Choroid plexus epithelial cell (primary cell): Measurements from ENCODE around the gene RFTN1.
A peak's percentile ranks its signal among the peaks of the same experiment; 100 is the strongest.

Source experiments
- DNase-seq: peaks from one replicate; pipeline ENCODE4 v3.0.0-alpha.2; 2010; ENCODE audit warnings: low read depth
- H3K4me3 ChIP-seq: 2 replicates; pipeline ENCODE4 v1.5.1; 2011; ENCODE audit warnings: low read depth, mild to moderate bottlenecking, control low read depth, low read length, moderate library complexity
- TF ChIP-seq, protein P1 (sequence below): conservative IDR thresholded peaks from 2 replicates; pipeline ENCODE4 v1.5.1; 2011; ENCODE audit warnings: low read depth, mild to moderate bottlenecking, control low read depth, inconsistent platforms, low read length, moderate library complexity

The RFTN1 gene

GRCh38 chr3:16318176-16318575 is 195.3 kb downstream of the RFTN1 start:
- DNase-seq: peak; percentile 68
- TF ChIP-seq, protein P1, sequence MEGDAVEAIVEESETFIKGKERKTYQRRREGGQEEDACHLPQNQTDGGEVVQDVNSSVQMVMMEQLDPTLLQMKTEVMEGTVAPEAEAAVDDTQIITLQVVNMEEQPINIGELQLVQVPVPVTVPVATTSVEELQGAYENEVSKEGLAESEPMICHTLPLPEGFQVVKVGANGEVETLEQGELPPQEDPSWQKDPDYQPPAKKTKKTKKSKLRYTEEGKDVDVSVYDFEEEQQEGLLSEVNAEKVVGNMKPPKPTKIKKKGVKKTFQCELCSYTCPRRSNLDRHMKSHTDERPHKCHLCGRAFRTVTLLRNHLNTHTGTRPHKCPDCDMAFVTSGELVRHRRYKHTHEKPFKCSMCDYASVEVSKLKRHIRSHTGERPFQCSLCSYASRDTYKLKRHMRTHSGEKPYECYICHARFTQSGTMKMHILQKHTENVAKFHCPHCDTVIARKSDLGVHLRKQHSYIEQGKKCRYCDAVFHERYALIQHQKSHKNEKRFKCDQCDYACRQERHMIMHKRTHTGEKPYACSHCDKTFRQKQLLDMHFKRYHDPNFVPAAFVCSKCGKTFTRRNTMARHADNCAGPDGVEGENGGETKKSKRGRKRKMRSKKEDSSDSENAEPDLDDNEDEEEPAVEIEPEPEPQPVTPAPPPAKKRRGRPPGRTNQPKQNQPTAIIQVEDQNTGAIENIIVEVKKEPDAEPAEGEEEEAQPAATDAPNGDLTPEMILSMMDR: no peak
- no peak overlapping the region for H3K4me3 ChIP-seq

DNA sequence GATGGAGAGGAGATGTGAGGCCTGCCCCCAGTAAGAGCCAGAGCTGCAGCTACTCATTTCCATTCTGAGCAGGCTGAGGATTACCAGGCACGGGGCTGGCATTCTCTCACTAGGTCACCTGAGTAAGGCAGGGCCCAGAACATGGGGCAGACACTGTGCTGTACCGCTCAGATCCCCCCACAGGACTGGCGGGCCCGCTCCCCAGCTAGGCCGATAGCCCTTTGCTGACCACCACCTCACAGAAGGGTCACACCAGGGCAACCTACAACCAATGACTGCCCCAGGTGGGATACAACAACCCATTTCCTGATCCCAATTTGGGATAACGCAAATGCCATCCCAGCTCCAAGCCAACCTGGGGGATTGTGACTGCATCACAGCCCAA is 195.9 kb downstream of the RFTN1 start:
- DNase-seq: no peak
- TF ChIP-seq, protein P1: no peak
- no peak overlapping the region for H3K4me3 ChIP-seq

GRCh38 chr3:16316847-16317560 is 196.5 kb downstream of the RFTN1 start:
- TF ChIP-seq, protein P1: no peak
- no peak for DNase-seq
- H3K4me3 ChIP-seq: no peak overlapping the region

- H3K4me3 ChIP-seq: no peak overlapping the region
- no peak for DNase-seq
- TF ChIP-seq, protein P1: no peak
These were observed 197.1 kb downstream of the RFTN1 start for GRCh38 chr3:16316396-16316795.

GRCh38 chr3:16315623-16316022 is 197.9 kb downstream of the RFTN1 start:
- H3K4me3 ChIP-seq: no peak overlapping the region
- no peak for DNase-seq
- TF ChIP-seq, protein P1: no peak

- no peak overlapping the region for H3K4me3 ChIP-seq
- TF ChIP-seq, protein P1: no peak
- DNase-seq: no peak
These were observed 199.4 kb downstream of the RFTN1 start for GRCh38 chr3:16313886-16314645.
